ENCODE results near the gene SOSTDC1. TPM values are rescaled to one million over a fixed set of nuclear protein-coding genes. Genes with fewer than 3 reads are reported as not detected.

The SOSTDC1 gene
- total RNA-seq, 1 donor from 2014 or later: not detected

DNA sequence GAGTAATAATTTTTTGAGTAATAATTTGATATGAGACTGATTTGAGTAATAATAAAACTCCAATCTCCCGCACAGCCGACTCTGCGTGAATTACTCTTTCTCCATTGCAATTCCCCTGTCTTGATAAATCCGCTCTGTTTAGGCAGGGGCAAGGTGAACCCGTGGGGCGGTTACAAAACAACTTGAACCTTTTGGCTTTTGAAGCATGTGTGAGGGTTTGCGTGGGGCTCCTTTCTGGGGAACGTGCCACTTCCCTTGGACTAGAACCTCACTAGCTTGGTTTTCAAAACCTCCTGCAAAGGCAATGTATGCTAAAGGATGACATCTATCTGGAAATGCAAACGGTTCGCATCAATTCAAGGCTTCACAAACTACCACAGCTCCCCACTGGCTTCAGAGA, 45.7 kb downstream of the SOSTDC1 start:
- no peak for DNase-seq (ENCODE audit: low read depth in 2 of 2)

DNA sequence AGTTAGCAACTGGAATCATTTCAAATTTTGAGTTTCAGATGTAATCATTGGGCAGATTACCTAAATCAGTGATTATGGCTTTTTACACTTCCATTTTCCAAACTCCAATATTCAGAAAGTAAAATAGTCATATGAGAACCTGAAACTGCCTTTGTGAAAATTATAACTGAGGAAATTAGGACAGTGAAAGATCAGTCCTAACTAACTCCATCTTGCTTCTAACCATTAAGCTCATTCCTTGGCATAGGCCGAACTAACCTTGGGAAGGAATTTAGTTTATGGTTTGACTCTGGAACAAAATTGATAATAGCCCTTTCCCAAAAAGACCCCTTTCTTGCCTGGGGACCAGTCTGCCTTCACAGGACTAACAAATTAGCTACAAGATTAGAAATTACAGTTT, 46.4 kb downstream of the SOSTDC1 start:
- DNase-seq (ENCODE audit: low read depth in 2 of 2): no peak

GRCh38 chr7:16417906-16418305, 47.6 kb downstream of the SOSTDC1 start:
- DNase-seq (ENCODE audit: low read depth in 2 of 2): no peak

GRCh38 chr7:16416289-16417282, 49.0 kb downstream of the SOSTDC1 start:
- no peak for DNase-seq (ENCODE audit: low read depth in 2 of 2)

GRCh38 chr7:16412274-16413254, 53.0 kb downstream of the SOSTDC1 start:
- DNase-seq (ENCODE audit: low read depth in 2 of 2): no peak

Other genes starting within 250 kb of the SOSTDC1 start
- 1.2 and 1.8 TPM in 2 replicates for gene CRPPA, start 44.2 kb downstream of the SOSTDC1 start, total RNA-seq
- not detected in 2 replicates for gene LRRC72, start 61.1 kb upstream of the SOSTDC1 start, total RNA-seq
- gene ANKMY2, start 180.0 kb upstream of the SOSTDC1 start, total RNA-seq: 8.5 and 10.0 TPM in 2 replicates
- gene BZW2, start 180.4 kb upstream of the SOSTDC1 start, total RNA-seq: 66.8 and 78.4 TPM in 2 replicates

Data from dermis microvascular lymphatic vessel endothelial cell (primary cell).